CD4-positive, alpha-beta T cell (primary cell): ENCODE data around the gene CMKLR1. TPM values are rescaled to one million over a fixed set of nuclear protein-coding genes. Genes with fewer than 3 reads are reported as not detected.

ENCODE experiments used
- ATAC-seq: fragments of 200-7000 bp; cut with Tn5 transposase; one replicate; pipeline ENCODE4 v1.10.0; 2022; ENCODE audit warnings: mild to moderate bottlenecking; ENCODE audit not compliant: poor library complexity
- CTCF ChIA-PET: fragments of 350-600 bp; sonication (Branson Sonifier 250); formaldehyde crosslinking; loops from one replicate; lab custom pipeline; 2021; ENCODE audit warnings: antibody characterized with exemption, inconsistent platforms; lab: Charles Lee
- POLR2A ChIA-PET: fragments of 350-600 bp; sonication (Branson Sonifier 250); formaldehyde crosslinking; loops from one replicate; lab custom pipeline; 2021; ENCODE audit warnings: antibody characterized with exemption, inconsistent platforms; lab: Charles Lee
- DNase-seq, 14 experiments: peaks; one replicate each; pipeline ENCODE4 v3.0.0-alpha.2; 2013 to 2020; ENCODE audit warnings: mixed read lengths in 2 of 14
- H3K27ac ChIP-seq, 2 donors: one replicate each; pipeline versions ENCODE4 v1.5.1 to v1.7.0; 2013; ENCODE audit warnings: low read length in 2 of 2, low read depth in 1 of 2, mild to moderate bottlenecking in 1 of 2
- H3K27me3 ChIP-seq, 2 experiments: 1 replicate in 1 of 2; 2 replicates in 1 of 2; pipeline versions ENCODE4 v1.6.1 to v1.7.0; 2013; ENCODE audit warnings: low read length in 2 of 2, control low read depth in 1 of 2, mild to moderate bottlenecking in 1 of 2, moderate library complexity in 1 of 2; ENCODE audit not compliant: insufficient read depth in 2 of 2, control insufficient read depth in 1 of 2
- H3K36me3 ChIP-seq: one replicate; pipeline ENCODE4 v1.6.1; 2013; ENCODE audit warnings: low read length, control low read depth; ENCODE audit not compliant: insufficient read depth
- H3K4me1 ChIP-seq: one replicate; pipeline ENCODE4 v1.6.1; 2013; ENCODE audit warnings: low read length, control low read depth; ENCODE audit not compliant: insufficient read depth
- H3K4me3 ChIP-seq: one replicate; pipeline ENCODE4 v1.5.1; 2013; ENCODE audit warnings: mild to moderate bottlenecking, low read length, moderate library complexity
- H3K9me3 ChIP-seq, 2 experiments: 1 replicate in 1 of 2; 2 replicates in 1 of 2; pipeline versions ENCODE4 v1.6.1 to v1.7.0; 2013; ENCODE audit warnings: low read length in 2 of 2, mild to moderate bottlenecking in 2 of 2, control low read depth in 1 of 2, moderate library complexity in 1 of 2; ENCODE audit not compliant: control insufficient read depth in 1 of 2, insufficient read depth in 1 of 2
- H3K27ac Mint-ChIP-seq: one replicate; pipeline ENCODE4 v1.8.0; 2020; ENCODE audit warnings: mixed read lengths
- H3K27me3 Mint-ChIP-seq: one replicate; pipeline ENCODE4 v1.8.0; 2021; ENCODE audit warnings: mixed read lengths
- H3K36me3 Mint-ChIP-seq: one replicate; pipeline ENCODE4 v1.8.0; 2021; ENCODE audit warnings: low read depth, mixed read lengths
- H3K4me1 Mint-ChIP-seq: one replicate; pipeline ENCODE4 v1.8.0; 2021; ENCODE audit warnings: low read depth, mixed read lengths
- H3K4me3 Mint-ChIP-seq: one replicate; pipeline ENCODE4 v1.8.0; 2020; ENCODE audit warnings: mild to moderate bottlenecking, mixed read lengths
- H3K9me3 Mint-ChIP-seq: one replicate; pipeline ENCODE4 v1.8.0; 2020; ENCODE audit warnings: mixed read lengths
- CTCF ChIP-seq: fragments of 200-600 bp; IDR thresholded peaks from one replicate; pipeline ENCODE4 v1.8.0; 2022; ENCODE audit warnings: antibody characterized with exemption, mild to moderate bottlenecking
- intact Hi-C, 2 experiments: fragments of 100-400 bp; cut with DNase I in 1 of 2; cut with micrococcal nuclease in 1 of 2; formaldehyde crosslinking; loops; one replicate each; pipeline versions ENCODE4 v1.15.1 to v1.9.0; 2023 to 2025; cut with DNase I, micrococcal nuclease
- total RNA-seq, 174 experiments: library from RNA in 2 of 174; stranded (reverse) in 2 of 174; gene quantifications; one replicate each; pipeline ENCODE4 v1.2.3 and lab custom pipeline; 2021 to 2026

CMKLR1 gene
- total RNA-seq, 2 experiments from 2014 or later, result not detected

GRCh38 chr12:108361606-108362005 lies 22.5 kb upstream of the CMKLR1 start:
- Mint-ChIP-seq H3K4me3 (no peak overlapping the region), H3K27me3 (peaks cover 6% of the 10 kb centered on the region), H3K9me3 (no peaks in the 10 kb centered on the region), H3K4me1 (no peaks in the 10 kb centered on the region), H3K27ac (no peak overlapping the region), H3K36me3 (no peaks in the 10 kb centered on the region)
- no peak for TF ChIP-seq CTCF
- H3K36me3 ChIP-seq, result no peaks in the 10 kb centered on the region
- no peak for ATAC-seq
- peaks cover 0 to 5% of the 10 kb centered on the region in 2 experiments for H3K27me3 ChIP-seq
- no peak overlapping the region for H3K4me3 ChIP-seq
- no peaks in the 10 kb centered on the region for H3K4me1 ChIP-seq
- no peak overlapping the region for H3K27ac ChIP-seq
- ChIA-PET POLR2A (no interaction called here), CTCF (no interaction called here)
- DNase-seq, result no peak
- intact Hi-C loops, result no loop called here
- H3K9me3 ChIP-seq, result no peaks in the 10 kb centered on the region

GRCh38 chr12:108360487-108360886 lies 21.4 kb upstream of the CMKLR1 start:
- H3K36me3 Mint-ChIP-seq, result no peaks in the 10 kb centered on the region
- H3K4me1 ChIP-seq, result no peaks in the 10 kb centered on the region
- DNase-seq (no peak), ATAC-seq (no peak)
- H3K27me3 ChIP-seq, result peaks cover under 1 to 7% of the 10 kb centered on the region in 2 experiments
- no peak overlapping the region for H3K27ac ChIP-seq
- H3K4me1 Mint-ChIP-seq, result no peaks in the 10 kb centered on the region
- intact Hi-C loops, result no loop called here
- no peaks in the 10 kb centered on the region for H3K9me3 Mint-ChIP-seq
- H3K4me3 ChIP-seq, result no peak overlapping the region
- H3K27ac Mint-ChIP-seq, result no peak overlapping the region
- no peaks in the 10 kb centered on the region for H3K9me3 ChIP-seq
- ChIA-PET POLR2A (no interaction called here), CTCF (no interaction called here)
- TF ChIP-seq CTCF, result no peak
- H3K4me3 Mint-ChIP-seq, result no peak overlapping the region
- H3K36me3 ChIP-seq, result no peaks in the 10 kb centered on the region
- H3K27me3 Mint-ChIP-seq, result peaks cover 6% of the 10 kb centered on the region

GRCh38 chr12:108360057-108360456 lies 20.9 kb upstream of the CMKLR1 start:
- ChIA-PET CTCF (no interaction called here), POLR2A (no interaction called here)
- DNase-seq, result no peak
- intact Hi-C loops, result no loop called here
- Mint-ChIP-seq H3K27me3 (peaks cover 6% of the 10 kb centered on the region), H3K4me3 (no peak overlapping the region), H3K9me3 (no peaks in the 10 kb centered on the region), H3K4me1 (no peaks in the 10 kb centered on the region), H3K27ac (no peak overlapping the region), H3K36me3 (no peaks in the 10 kb centered on the region)
- no peak for ATAC-seq
- H3K36me3 ChIP-seq, result no peaks in the 10 kb centered on the region
- no peak for TF ChIP-seq CTCF
- no peaks in the 10 kb centered on the region for H3K4me1 ChIP-seq
- H3K9me3 ChIP-seq, result no peaks in the 10 kb centered on the region
- H3K27ac ChIP-seq, result no peak overlapping the region
- H3K27me3 ChIP-seq, result peaks cover 4 to 9% of the 10 kb centered on the region in 2 experiments
- H3K4me3 ChIP-seq, result no peak overlapping the region
